Subcutaneous adipose tissue (tissue), 4 donors: ENCODE data around the gene MTRFR. TPM values are rescaled to one million over a fixed set of nuclear protein-coding genes. Genes with fewer than 3 reads are reported as not detected.

Experiments
- CTCF ChIP-seq: fragments of 450-650 bp; IDR thresholded peaks from one replicate; pipeline ENCODE4 v1.5.1; 2016; ENCODE audit warnings: low read depth, mild to moderate bottlenecking, control low read depth, antibody characterized with exemption, moderate library complexity
- total RNA-seq, 4 donors: library from RNA; depleted of rRNA; stranded (reverse); fragments of >200 nt; gene quantifications; one replicate each; pipeline ENCODE4 v1.1.0, GENCODE V29; 2016

The MTRFR gene
- total RNA-seq, 4 donors from 2014 or later: 6.4 to 14.5 (median 8.3) TPM

- TF ChIP-seq CTCF: no peak
These were observed 33.5 kb downstream of the MTRFR start for GRCh38 chr12:123266679-123267277.

- no peak for TF ChIP-seq CTCF
These were observed 34.2 kb downstream of the MTRFR start for GRCh38 chr12:123267335-123267920.

DNA sequence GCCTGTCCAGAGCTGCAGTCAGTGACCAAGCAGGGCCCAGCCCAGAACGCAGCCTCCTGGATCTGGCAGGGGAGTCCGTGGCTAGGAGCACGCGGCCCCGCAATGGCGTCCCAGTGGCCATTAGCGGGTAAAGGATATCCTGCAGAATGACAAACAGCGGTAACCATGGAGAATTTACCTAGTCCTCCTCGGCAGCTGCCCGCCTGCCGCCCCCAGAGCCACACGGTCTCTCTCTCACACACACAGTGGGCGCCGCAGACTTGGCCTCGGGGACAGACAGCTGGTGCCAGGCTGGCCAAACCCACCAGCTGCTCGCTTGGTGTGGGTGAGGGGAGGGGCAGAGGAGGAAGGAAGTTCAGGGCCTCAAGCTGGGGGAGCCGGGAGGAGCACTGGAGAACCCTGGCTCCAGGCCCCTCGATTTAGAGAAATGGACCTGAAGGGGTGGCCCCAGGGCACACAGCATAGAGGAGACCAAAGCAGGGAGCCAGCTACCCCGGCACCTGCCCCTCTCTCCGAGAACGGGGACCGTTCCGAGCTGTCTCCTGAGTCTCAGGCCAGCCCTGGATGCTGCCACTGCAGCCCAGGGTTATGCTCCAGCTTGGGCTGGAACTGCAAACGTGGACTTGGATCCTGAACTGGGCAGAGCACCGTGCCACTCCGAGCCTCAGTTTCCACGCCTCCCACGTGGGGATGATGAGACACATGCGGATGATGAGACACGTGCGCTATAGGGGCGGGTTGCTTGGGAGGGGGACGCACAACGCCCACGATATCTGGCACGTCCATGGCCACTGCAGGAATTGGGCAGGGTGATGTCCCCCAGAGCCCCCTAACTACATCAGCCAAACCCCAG is 35.0 kb downstream of the MTRFR start:
- TF ChIP-seq CTCF: no peak

GRCh38 chr12:123268850-123269249 is 35.6 kb downstream of the MTRFR start:
- no peak for TF ChIP-seq CTCF

DNA sequence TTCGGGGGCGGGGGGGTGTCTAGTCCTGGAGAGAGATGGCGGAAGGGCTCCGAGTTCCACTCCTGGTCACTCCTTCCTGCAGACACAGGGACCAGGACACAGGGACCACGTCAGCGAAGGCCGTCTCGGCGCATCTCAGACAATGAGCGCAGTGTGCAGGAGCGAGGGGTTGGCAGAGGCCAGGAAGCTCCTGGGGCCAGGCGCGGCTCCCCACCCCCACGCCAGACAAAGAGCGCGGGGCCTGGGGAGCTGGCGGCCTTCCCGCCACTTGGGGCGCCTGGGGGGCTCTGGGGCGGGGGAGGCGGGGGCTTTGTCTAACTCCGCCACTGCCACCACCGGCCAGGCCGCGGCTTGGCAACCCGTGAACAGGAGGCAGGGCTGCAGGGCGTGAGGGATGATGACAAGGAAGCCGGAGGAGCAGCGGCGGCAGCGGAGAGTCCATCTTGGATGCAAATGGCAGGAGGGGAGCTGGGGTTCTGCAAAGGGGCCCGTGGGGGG is 36.2 kb downstream of the MTRFR start:
- no peak for TF ChIP-seq CTCF

DNA sequence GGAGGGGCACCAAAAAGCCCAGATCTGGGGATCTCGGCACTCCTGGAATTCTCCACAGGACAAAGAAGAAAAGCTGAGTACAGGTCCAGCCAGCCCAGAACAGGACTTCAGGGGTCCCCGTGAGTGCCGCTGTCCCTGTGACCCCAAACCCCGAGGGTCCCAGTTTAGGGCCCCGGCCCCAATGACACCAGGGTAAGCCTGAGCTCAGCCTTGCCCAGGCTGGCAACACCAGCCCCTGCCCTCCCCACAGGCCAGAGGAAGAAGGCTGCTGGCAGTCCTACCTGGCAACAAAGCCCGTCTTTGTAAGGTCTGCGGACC is 36.6 kb downstream of the MTRFR start:
- TF ChIP-seq CTCF: no peak
